OCI-LY3 (cell line): ENCODE results near the gene TEAD1.

Source experiments
- CTCF ChIP-seq: fragments of 200-600, 300-600 bp; sonication (generic); IDR thresholded peaks from 2 replicates; pipeline ENCODE4 v1.5.1; 2014; ENCODE audit warnings: antibody characterized with exemption, low read length, low read depth
- EZH2phosphoT487 ChIP-seq: fragments of 200-600 bp; shearing (Covaris generic); IDR thresholded peaks from 2 replicates; pipeline ENCODE4 v1.6.1; 2018; ENCODE audit warnings: antibody characterized with exemption, mixed run types, low read depth

- TF ChIP-seq CTCF = no peak
- TF ChIP-seq EZH2phosphoT487 = no peak
These were observed 16.9 kb upstream of the TEAD1 start for GRCh38 chr11:12657336-12657735.
